Psoas muscle (tissue), 8 donors: ENCODE measurements around the gene NBPF6. TPM values are rescaled to one million over a fixed set of nuclear protein-coding genes. Genes with fewer than 3 reads are reported as not detected.
A peak's percentile ranks its signal among the peaks of the same experiment; 100 is the strongest.
"Not testable (repeated sequence)": the region's sequence is repeated elsewhere in the genome, so short reads cannot be mapped to it uniquely, and the experiment has no call there.

Source experiments
- ATAC-seq, 4 donors: fragments of 200-7000 bp; cut with Tn5 transposase; one replicate each; pipeline ENCODE4 v1.9.1; 2020; ENCODE audit warnings: moderate library complexity in 3 of 4, mild to moderate bottlenecking in 2 of 4
- DNase-seq, 2 donors: peaks; one replicate each; pipeline ENCODE4 v3.0.0-alpha.2; 2020
- H3K27ac ChIP-seq: fragments of 200-600 bp; one replicate; pipeline ENCODE4 v1.8.0; 2022
- H3K27me3 ChIP-seq, 3 donors: fragments of 200-600 bp in 1 of 3; one replicate each; pipeline versions ENCODE4 v1.6.1 to v1.8.0; 2013 to 2022; ENCODE audit warnings: low read length in 2 of 3, mild to moderate bottlenecking in 2 of 3, moderate library complexity in 1 of 3; ENCODE audit not compliant: insufficient read depth in 3 of 3
- H3K36me3 ChIP-seq, 2 donors: fragments of 200-600 bp in 1 of 2; one replicate each; pipeline versions ENCODE4 v1.6.1 to v1.8.0; 2013 to 2022; ENCODE audit warnings: low read depth in 1 of 2, mild to moderate bottlenecking in 1 of 2, moderate library complexity in 1 of 2; ENCODE audit not compliant: insufficient read depth in 1 of 2
- H3K4me1 ChIP-seq: fragments of 200-600 bp; one replicate; pipeline ENCODE4 v1.8.0; 2022
- H3K4me3 ChIP-seq: fragments of 200-600 bp; one replicate; pipeline ENCODE4 v1.8.0; 2022; ENCODE audit warnings: mild to moderate bottlenecking
- H3K9me3 ChIP-seq: fragments of 200-600 bp; one replicate; pipeline ENCODE4 v1.8.0; 2022
- CTCF ChIP-seq: fragments of 200-600 bp; IDR thresholded peaks from one replicate; pipeline ENCODE4 v1.8.0; 2022; ENCODE audit warnings: antibody characterized with exemption
- WGBS, 3 donors: extraction: QIAGEN DNeasy Blood & Tissue Kit; methylation state at CpG; one replicate each; pipeline versions ENCODE4 v1.1.6 to v1.1.7; 2013; 5-methylcytosine and 5-hydroxymethylcytosine counted together
- intact Hi-C, 2 donors: fragments of 100-400 bp; cut with DNase I; formaldehyde crosslinking; loops; one replicate each; pipeline versions ENCODE4 v1.11.0 to v1.14.2; 2022
- polyA plus RNA-seq, 3 donors: library from polyadenylated mRNA; stranded (reverse); fragments of 200-250 nt; gene quantifications; one replicate each; pipeline ENCODE4 v1.2.3, GENCODE V29; 2013
- total RNA-seq, 4 donors: library from RNA; stranded (reverse); fragmentation: NEBNext Ultra II Directional in 2 of 4; extraction: Animal tissue kit (Norgen Biotek cat#: 25700) in 2 of 4; gene quantifications; one replicate each; pipeline versions ENCODE4 v1.2.1 to v1.2.4, GENCODE V29; 2021 to 2023
- donor health status: healthy with polysubstance abuse.
- donor health status: DM: no; HTN: no; CAD: no; lungs with moderate emphysema.
- donor health status: Bipolar disorder and iron deficiency.
- donor health status: healthy.
- donor health status: DM: yes; HTN: yes; CAD: no.
- donor health status: DM: no; HTN: no; CAD: no.
- donor health status: DM: no; HTN: no; CAD: no.
- donor health status: DM: yes; HTN: yes; CAD: no.

The NBPF6 gene
- total and polyA plus RNA-seq, 7 donors: not detected

- no peaks in the 10 kb centered on the region for H3K9me3 ChIP-seq
- no peak overlapping the region for H3K4me3 ChIP-seq
- no peaks in the 10 kb centered on the region for H3K4me1 ChIP-seq
- H3K27me3 ChIP-seq: peaks cover 0 to 4% (median 0%) of the 10 kb centered on the region in 3 donors
- WGBS, 3 donors: 81 to 89% (median 85%) methylated on average over 2 of the region's 2 CpGs
- TF ChIP-seq CTCF: no peak
- intact Hi-C loops: no loop called here
- H3K36me3 ChIP-seq: no peaks in the 10 kb centered on the region
- no peak for ATAC-seq
- no peak for DNase-seq
- H3K27ac ChIP-seq: no peak overlapping the region
These were observed 55.6 kb downstream of the NBPF6 start for GRCh38 chr1:108505763-108506070.

- no peak for TF ChIP-seq CTCF
- WGBS, 3 donors: 36 to 42% (median 36%) methylated on average over 3 of the region's 3 CpGs
- H3K27ac ChIP-seq: no peak overlapping the region
- no peaks in the 10 kb centered on the region for H3K4me1 ChIP-seq
- intact Hi-C loops: loop anchor here in 1 of 2 donors (2.0 kb wide), 1 partner anchor 131 kb away; no protein-coding TSS in a partner anchor
- DNase-seq (no peak), ATAC-seq (no peak)
- no peak overlapping the region for H3K4me3 ChIP-seq
- no peaks in the 10 kb centered on the region for H3K36me3 ChIP-seq
- no peaks in the 10 kb centered on the region for H3K9me3 ChIP-seq
- H3K27me3 ChIP-seq: no peaks in the 10 kb centered on the region
These were observed 61.6 kb downstream of the NBPF6 start for GRCh38 chr1:108511764-108512163.

GRCh38 chr1:108512239-108513043 lies 62.3 kb downstream of the NBPF6 start:
- Histone ChIP-seq H3K4me3 (no peak overlapping the region), H3K27me3 (no peaks in the 10 kb centered on the region), H3K36me3 (no peaks in the 10 kb centered on the region), H3K9me3 (no peaks in the 10 kb centered on the region), H3K4me1 (no peaks in the 10 kb centered on the region), H3K27ac (no peak overlapping the region)
- TF ChIP-seq CTCF: peak; percentile 75
- ATAC-seq: no peak
- WGBS, 3 donors: 55 to 59% (median 57%) methylated on average over 6 of the region's 6 CpGs
- intact Hi-C loops: loop anchor here in 1 of 2 donors (2.0 kb wide), 1 partner anchor 130 kb away; no protein-coding TSS in a partner anchor
- DNase-seq: no peak

- H3K4me1 ChIP-seq: no peaks in the 10 kb centered on the region
- ATAC-seq: no peak
- 61 to 83% (median 65%) methylated on average over 2 of the region's 2 CpGs for WGBS, 3 donors
- TF ChIP-seq CTCF: no peak
- DNase-seq: no peak
- H3K36me3 ChIP-seq: no peaks in the 10 kb centered on the region
- no peaks in the 10 kb centered on the region for H3K9me3 ChIP-seq
- H3K27me3 ChIP-seq: no peaks in the 10 kb centered on the region
- H3K4me3 ChIP-seq: no peak overlapping the region
- intact Hi-C loops: loop anchor here in 1 of 2 donors (2.0 kb wide), 1 partner anchor 130 kb away; no protein-coding TSS in a partner anchor
- no peak overlapping the region for H3K27ac ChIP-seq
These were observed 62.9 kb downstream of the NBPF6 start for GRCh38 chr1:108513044-108513415.

- WGBS, 3 donors: 87 to 95% (median 92%) methylated on average over 2 of the region's 2 CpGs
- intact Hi-C loops: loop anchor here in 1 of 2 donors (2.0 kb wide), 1 partner anchor 129 kb away; no protein-coding TSS in a partner anchor
- H3K4me1 ChIP-seq, ATAC-seq, H3K4me3 ChIP-seq, H3K27me3 ChIP-seq, DNase-seq, H3K9me3 ChIP-seq, H3K27ac ChIP-seq, H3K36me3 ChIP-seq: not testable (repeated sequence)
These were observed 63.8 kb downstream of the NBPF6 start for GRCh38 chr1:108513914-108514313.

- H3K4me3 ChIP-seq, H3K9me3 ChIP-seq, DNase-seq, H3K27ac ChIP-seq, H3K27me3 ChIP-seq, ATAC-seq, H3K4me1 ChIP-seq, H3K36me3 ChIP-seq: not testable (repeated sequence)
- intact Hi-C loops: loop anchor here in 1 of 2 donors (5.0 kb wide), 1 partner anchor 125 kb away; no protein-coding TSS in a partner anchor
- WGBS, 3 donors: 46 to 60% (median 48%) methylated on average over 6 of the region's 6 CpGs
These were observed 67.3 kb downstream of the NBPF6 start for GRCh38 chr1:108517301-108517897.
